ENCODE data around the gene SNX15.
"Not testable (repeated sequence)": the region's sequence is repeated elsewhere in the genome, so short reads cannot be mapped to it uniquely, and the experiment has no call there.

The SNX15 gene, protein sequence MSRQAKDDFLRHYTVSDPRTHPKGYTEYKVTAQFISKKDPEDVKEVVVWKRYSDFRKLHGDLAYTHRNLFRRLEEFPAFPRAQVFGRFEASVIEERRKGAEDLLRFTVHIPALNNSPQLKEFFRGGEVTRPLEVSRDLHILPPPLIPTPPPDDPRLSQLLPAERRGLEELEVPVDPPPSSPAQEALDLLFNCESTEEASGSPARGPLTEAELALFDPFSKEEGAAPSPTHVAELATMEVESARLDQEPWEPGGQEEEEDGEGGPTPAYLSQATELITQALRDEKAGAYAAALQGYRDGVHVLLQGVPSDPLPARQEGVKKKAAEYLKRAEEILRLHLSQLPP

DNA sequence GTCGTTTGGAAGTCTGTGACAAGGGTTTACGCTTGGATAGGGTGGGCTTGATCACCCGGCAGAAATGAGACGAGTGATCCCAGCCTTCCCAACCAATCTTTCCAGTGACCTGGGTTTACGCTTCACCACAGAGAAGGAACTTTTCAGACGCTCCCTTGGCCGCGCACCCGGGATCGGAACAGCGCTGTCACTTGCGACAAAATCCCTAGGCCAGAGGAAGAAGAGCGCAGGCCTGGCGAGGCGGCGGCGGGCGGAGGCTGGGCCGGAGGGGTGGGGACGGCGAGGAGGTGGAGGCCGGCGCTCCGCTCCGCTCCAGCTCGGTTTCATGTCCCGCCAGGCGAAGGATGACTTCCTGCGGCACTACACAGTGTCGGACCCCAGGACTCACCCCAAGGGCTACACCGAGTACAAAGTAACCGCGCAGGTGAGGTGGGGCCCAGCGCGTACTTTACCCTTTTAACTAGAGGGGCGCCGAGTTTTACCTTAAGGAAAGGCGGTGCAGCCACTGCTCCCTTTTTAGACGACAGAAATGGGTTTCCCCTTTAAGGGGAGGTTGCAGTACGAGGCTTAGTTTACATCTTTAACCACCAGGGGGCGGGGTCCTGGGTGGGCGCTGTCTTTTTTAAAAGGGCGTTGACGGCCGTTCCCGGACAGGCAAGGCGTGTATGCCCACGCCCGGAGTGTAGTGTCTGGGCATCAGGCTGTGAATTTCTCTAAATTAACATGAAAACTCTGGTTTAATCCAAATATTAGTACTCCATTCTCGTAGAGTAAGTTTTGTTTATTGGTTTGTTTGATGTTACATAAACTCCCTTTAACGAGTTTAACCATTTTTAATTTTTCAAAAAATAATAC, at the start of gene SNX15:
Gene SNX15, plus strand, starts transcription at position 227 of the 855 bp plus-strand sequence. Its CDS starts 99 bp downstream, at position 326.
- DNase-seq (ENCODE audit: low read depth in 1 of 2, low spot score in 1 of 2) = peak; percentile 59 to 91

DNA sequence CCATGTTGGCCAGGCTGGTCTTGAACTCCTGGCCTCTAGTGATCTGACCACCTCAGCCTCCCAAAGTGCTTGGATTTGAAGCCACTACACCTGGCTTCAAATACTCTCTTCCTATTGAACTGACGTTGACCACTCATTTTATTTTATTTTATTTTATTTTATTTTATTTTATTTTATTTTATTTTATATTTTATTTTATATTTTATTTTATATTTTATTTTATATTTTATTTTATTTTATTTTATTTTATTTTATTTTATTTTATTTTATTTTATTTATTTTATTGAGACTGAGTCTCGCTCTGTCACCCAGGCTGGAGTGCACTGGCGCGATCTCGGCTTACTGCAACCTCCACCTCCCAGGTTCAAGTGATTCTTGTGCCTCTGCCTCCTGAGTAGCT, 43.9 kb upstream of the SNX15 start:
- not testable (repeated sequence) for DNase-seq (ENCODE audit: low read depth in 1 of 2, low spot score in 1 of 2)

DNA sequence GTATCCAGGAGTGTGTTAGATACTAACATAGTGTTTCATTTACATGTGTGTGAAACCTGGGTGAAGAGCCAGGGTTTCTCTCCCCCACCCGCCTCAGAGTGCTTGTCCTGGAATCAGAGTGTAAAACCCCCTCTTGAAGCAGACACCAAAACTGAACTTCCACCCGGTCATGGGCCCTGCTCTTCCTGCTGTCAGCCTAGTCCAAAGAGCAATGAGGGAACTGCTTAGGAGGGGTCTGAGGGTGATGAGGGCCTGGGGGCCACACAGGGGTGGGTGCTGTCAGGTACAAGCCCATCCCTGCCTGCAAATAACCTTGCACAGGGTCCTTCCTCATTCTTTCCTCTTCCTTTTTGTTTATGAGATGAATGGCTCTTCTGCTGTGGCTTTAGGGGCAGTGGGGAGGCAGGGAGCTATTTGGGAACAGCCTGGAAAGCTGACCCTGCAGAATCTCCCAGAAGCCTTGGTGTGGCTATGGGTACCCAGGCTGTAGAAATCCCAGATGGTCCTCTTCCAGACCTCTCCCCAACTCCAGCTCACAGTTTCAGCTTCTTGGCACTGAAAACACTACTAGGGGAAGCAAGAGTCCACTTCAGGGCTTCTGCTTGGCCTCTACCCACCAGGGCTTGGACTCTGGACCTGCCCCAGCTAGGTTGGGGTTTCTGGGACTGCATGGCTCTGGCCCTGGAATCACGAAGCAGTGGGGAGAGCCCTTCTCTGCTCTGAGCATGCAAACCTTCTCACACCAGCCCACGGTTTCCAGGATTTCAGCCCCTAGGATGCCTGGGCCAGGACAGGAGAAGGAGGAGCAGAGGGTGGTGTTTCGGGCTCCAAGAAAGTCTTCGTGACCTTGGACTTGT, 39.0 kb upstream of the SNX15 start:
- DNase-seq (ENCODE audit: low read depth in 1 of 2, low spot score in 1 of 2) = no peak

DNA sequence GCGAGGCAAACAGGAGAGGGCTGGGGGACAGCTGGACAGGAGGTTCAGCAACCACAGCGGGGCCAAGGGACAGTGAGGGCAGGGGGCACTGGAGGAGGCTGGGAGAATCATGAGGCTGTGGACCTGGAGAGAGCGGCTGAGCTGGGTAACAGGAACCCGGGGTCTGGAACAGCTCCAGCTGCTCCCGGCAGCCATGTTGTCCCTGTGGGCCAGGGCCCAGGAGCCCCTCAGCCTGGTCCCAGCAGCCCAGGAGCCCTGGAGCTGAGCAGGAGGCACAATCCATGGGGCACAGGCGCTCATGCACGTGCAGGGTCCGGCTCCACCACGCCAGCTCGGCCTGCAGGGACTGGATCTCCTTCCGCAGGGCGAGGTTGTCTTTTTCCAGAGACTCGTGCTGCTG, 37.8 kb upstream of the SNX15 start:
- no peak for DNase-seq (ENCODE audit: low read depth in 1 of 2, low spot score in 1 of 2)

DNA sequence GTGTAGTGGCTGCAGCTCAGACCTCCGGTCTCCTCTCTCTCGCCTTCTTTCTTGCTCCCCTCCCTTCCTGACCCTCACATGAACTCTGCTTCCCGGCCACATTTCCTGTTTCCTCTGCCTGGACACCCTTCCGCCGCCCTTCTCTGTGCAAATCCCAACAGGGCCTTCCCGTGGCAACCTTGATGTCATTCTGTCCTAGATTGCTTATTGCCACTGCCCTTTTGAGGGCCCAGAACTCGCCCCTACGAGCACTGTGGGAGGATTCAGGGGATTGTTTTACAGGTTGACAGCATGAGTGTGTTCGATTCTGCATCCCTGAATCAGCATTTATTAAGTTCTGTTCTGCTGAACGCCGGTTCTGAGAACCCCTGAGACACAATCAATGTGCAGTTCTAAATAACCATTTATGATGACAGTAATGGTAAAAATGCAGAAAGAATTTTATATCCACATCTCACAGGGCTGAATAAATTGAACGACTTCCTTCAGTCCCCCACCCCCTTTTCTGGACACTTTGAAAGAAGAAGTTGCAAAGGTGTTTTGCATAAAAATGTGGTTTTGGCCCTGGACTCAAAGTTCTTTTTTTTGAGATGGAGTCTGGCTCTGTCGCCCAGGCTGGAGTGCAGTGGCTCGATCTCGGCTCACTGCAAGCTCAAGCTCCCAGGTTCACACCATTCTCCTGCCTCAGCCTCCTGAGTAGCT, 36.9 kb upstream of the SNX15 start:
- DNase-seq (ENCODE audit: low read depth in 1 of 2, low spot score in 1 of 2) = no peak

DNA sequence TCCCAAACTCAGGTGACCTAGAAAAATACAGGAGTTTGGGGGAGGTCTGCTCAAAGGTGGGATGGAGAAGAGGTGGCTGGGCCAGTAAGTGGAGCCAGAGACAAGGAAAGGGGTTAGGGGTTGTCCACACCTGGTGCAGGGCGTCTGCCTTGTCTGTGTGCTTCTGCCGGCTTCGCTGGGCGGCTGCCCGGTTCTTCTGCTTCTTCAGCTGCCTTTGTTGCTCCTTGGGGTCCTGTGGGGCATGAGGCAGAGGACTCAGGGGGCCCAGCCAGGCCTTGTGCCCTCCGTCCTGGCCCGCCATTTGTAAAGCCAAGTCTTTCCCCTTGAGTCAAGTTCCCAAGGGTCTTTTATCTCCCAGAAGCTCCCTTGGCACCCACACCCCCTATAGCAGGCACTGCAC, 32.9 kb upstream of the SNX15 start:
- DNase-seq (ENCODE audit: low read depth in 1 of 2, low spot score in 1 of 2) = no peak

DNA sequence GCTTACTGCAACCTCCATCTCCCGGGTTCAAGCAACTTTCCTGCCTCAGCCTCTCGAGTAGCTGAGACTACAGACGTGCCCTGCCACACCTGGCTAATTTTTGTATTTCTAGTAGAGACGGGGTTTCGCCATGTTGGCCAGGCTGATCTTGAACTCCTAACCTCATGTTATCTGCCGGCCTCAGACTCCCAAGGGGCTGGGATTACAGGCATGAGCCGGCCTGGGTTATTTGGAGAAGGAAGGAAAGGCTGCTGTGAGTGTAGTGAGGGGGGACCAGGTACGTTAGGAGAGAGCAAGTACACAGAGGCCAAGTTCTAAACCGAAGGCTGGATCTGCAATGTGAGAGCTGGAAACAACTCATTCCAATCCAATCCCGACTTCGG, 30.9 kb upstream of the SNX15 start:
- DNase-seq (ENCODE audit: low read depth in 1 of 2, low spot score in 1 of 2) = no peak

DNA sequence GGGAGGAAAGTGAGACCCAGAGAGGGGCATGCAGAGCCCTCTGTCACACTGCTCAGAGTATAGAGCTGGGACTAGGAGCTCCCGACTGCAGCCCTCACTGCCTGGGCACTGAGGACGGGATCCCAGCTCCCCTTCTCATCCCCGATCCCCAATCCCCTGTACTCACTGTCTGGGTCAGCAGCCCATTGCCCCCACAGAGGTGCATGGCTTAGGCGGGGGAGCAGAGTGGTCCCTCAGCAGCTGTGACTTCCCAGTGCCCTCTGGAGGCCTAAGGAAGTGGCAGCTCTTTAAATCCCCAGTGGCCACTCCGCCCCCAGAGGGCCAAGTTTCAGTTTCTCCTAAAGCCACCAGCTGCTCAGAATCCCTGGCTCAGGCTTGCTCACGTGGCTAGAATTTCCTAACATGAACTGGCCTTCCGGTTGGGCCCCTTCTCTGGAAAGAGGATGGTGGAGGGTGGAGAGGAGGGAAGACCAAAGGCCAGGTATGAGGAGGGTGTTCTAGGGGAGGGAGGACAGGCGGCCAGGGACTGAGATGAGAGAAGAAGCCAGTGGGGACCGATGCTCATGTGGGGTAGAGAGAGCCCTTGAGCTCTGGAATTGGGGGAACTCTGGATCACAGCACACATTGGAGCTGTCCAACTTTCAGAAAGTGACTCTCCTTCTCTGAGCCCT, 30.4 kb upstream of the SNX15 start, which contains the start of gene BATF2:
Gene BATF2, minus strand, starts transcription at position 262 of the 671 bp plus-strand sequence. Its CDS starts 57 bp downstream, at position 205.
- no peak for DNase-seq (ENCODE audit: low read depth in 1 of 2, low spot score in 1 of 2)

DNA sequence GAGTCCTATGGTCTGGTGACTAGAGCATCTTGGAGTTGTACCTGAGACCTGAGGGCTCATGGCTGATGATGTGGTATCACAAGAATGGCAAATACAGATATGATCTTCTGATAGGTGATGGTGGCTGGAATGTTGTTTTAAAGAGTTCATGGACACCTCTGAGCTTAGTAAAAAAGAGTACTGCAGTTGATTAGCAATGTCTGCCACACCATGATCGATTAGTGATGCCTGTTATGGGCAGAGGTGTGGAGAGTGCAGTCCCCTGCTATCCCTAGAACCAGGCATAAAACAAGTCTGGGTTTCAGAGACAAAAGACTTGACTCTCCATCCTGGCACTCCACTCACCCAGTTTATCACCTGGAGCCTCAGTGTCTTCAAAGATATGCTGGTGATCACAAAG, 29.1 kb upstream of the SNX15 start:
- DNase-seq (ENCODE audit: low read depth in 1 of 2, low spot score in 1 of 2) = no peak

DNA sequence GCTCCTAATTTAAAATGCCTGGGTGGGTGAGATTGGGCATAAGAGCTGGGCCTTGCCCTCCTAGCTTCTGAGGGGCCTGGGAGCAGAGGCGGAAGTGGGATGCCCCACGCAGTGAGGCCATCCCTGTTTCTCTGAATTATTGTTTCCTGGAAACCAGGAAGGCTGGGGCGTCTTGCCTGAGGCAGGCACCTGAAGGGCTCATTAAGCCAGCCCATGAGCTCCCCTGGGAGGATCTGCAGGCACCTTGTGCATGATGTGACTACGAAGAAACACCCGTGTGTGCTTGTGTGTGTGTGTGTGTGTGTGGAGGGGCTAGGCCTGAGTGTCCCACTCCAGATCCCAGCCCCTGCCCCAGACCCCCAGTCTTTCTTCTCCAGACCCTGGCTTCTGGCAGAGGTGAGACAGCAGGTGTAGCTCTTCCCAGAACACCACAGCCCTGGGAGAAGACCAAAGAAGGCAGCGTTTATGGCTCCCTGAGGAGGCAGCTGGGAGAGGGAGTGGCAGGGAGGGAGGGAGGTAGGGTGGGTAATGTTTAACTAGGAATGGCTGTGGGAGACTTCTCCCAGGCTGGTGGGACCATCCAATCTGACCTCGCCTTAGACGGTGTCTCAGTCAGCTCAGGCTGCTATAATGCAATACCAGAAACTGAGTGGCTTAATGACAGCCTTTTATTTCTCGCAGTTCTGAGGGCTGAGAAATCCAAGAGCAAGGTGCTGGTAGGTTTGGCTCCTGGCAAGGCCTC, 28.4 kb upstream of the SNX15 start:
- DNase-seq (ENCODE audit: low read depth in 1 of 2, low spot score in 1 of 2) = no peak

DNA sequence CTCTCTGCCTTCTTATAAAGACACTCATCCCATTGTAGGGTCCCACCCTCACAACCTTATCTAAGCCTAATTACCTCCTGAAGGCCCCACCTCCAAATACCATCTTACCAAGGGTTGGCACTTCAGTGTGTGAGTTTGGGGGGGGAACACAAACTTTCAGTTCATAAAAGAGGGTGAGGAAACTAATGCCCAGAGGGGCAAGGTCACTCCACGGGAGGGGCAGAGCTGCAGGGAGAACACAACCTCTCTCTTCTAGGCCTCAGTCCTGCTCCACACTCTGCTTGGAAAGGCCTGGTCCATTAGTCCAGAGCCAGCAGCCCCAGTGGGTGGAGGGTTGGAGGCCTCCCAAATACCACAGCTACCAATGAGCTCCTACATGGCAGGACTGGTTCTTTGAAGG, 27.8 kb upstream of the SNX15 start:
- DNase-seq (ENCODE audit: low read depth in 1 of 2, low spot score in 1 of 2) = no peak

DNA sequence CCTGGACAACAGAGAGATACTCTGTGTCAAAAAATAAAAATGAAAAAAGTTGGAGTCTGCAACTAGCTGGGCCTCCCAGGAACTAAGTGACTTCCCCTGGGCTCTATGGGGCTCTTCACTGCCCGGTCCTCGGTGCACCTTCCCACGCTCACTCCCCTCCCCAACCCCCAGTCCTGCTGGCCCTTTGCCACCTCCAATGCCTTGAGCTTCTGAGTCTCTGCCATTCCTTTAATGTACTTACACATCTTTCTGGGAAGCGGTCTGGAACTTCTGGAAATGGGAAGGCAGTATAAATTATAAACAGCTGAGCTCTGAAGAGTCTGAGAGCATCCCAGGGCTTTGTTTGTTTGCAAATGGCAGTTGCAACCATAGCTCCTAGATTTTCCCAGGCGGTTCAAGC, 24.5 kb upstream of the SNX15 start:
- DNase-seq (ENCODE audit: low read depth in 1 of 2, low spot score in 1 of 2) = no peak

DNA sequence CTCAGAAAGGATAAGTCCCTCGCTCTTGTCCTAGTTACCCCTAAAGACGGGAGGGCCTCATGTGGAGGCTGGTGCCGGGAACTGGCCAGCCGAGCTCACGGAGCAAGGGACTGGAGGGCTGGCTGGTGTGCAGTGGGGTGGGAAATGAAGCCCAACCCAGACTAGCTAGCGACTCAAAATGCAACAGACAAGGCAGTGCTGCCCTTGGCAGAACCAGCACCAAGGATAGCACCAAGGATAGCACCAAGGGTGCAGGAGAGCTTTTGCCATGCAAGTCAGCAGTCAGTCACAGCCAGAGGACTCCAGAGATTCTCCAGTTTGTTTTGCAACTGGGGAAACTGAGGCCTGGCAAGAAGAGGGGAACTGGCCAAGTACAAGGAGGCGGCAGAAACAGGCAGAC, 24.0 kb upstream of the SNX15 start:
- DNase-seq (ENCODE audit: low read depth in 1 of 2, low spot score in 1 of 2) = no peak

DNA sequence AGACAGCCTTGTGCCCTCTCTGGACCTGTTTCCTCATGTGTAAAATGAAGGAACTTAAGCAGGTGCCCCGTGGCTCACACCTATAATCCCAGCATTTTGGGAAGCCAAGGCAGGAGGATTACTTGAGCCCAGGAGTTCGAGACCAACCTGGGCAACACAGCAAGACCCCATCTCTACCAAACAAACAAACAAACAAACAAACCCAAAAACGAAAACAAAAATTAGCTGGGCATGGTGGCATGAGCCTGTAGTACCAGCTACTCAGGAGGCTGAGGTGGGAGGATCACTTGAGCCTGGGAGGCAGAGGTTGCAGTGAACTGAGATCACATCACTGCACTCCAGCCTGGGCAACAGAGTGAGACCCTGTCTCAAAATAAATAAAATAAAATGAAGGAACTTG, 23.3 kb upstream of the SNX15 start:
- DNase-seq (ENCODE audit: low read depth in 1 of 2, low spot score in 1 of 2) = not testable (repeated sequence)

DNA sequence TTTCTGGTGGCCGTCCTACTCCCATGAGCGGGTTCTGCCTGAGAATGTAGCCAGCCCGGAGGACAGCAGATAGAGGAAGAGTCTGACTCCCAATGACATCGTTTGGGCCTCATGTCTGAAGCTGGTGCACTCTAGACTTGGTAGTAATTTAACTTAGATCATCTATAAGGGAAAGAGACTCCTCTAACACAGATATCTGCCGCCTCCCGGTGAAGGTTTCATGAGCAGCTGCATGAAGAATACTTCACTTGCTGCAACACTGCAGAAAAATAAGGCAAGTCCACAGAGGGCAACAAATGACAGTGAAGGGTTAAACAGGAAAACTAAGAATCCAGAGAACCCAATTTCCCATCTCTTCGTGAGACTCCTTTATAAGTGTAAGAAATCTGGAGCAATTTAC, 19.2 kb upstream of the SNX15 start:
- no peak for DNase-seq (ENCODE audit: low read depth in 1 of 2, low spot score in 1 of 2)

DNA sequence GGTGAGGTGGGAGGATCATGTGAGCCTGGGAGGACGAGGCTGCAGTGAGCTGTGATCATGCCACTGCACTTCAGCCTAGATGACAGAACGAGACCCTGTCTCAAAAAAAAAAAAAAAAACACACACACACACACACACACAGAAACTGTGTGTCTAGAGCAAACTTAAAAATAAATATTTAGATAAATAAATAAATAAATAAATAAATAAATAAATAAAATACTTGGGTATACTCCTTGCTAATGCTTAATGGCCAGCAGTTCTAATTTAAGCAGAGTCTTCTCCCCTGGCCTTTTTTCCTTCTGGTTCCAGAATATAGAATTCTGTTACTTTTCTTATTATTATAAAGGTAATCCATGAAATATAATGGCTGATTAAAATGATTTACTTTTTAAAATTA, 18.4 kb upstream of the SNX15 start:
- no peak for DNase-seq (ENCODE audit: low read depth in 1 of 2, low spot score in 1 of 2)

DNA sequence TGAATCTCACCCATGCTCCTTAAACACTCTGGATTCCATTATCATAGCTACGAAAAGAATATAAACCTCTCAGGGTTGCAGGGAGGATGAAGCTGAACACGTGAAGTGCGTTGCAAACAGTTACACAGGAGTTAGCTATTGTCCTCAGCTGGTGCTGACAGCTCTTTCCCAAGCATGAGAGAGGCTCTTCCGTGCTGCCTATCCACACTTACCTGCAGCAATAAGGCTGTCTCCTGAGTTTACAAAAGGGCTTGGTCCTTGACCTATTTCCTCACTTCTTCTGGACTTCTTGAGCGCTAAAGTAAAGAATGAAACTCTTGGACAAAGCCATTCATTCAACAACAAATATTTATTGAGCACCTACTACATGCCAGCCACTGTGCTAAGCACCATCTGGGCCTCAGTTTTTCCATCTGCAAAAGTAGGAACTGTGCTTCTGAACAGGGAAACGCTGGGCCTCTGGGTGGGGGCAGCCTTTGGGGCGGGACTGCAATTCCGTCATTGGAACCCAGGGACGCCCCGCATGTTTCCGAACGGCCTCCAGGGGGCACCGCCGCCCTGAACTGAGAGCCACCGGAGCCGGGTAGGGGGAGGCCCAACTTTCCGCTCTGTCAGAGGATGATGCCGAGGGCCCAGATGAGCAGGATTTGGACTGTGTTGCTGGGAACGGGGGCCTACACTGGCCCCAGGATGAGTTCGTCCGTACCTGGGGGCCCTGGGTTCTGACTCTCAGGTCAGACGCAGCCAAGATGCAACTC, 13.9 kb upstream of the SNX15 start:
- peak; percentile 80 to 90 for DNase-seq (ENCODE audit: low read depth in 1 of 2, low spot score in 1 of 2)

DNA sequence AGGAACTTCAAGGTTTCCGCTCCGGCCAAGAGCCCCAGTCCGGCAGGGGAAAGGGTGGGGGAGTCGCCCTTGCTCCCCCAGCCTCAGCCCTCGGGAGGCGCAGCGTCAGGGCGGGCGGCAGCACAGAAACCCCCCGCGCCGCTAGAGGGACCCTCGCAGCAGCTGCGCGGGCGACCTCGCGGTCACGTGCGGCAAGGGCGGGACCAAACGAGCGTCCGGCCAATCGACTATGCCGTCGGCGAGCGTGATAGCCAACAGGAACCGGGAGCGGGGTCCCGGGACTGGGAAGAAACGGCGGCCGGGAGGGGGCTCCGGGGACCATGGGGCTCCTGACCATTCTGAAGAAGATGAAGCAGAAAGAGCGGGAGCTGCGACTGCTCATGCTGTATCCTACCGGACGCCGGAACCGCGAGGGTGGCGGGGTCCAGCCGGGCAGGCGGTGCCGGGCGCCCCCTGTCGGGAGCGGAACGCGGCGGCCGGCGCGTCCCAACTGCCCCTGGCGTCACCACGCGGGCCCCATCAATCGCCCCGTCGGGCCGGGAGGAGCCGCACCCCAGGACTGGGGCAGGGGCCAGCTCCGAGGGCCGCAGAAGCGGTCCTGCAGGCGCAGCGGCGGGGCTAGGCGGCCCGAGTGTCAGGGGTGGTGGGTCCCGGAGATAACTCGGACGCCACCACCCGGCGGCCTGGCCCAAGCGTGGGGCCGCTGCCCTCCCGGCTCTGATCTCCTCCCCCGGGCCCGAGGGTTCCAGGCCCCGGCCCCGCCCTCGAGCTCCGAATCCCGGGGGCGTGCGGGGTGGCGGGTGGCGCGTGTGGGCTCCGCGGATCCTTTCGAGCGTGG, 13.1 kb upstream of the SNX15 start, which contains the start of gene ARL2:
Gene ARL2, plus strand, starts transcription at position 273 of the 838 bp plus-strand sequence. Its CDS starts 48 bp downstream, at position 321.
- peak; percentile 75 to 77 for DNase-seq (ENCODE audit: low read depth in 1 of 2, low spot score in 1 of 2)
